Osteoblast (primary cell): ENCODE data around the gene MC2R. TPM values are rescaled to one million over a fixed set of nuclear protein-coding genes. Genes with fewer than 3 reads are reported as not detected.
"Not testable (repeated sequence)": the region's sequence is repeated elsewhere in the genome, so short reads cannot be mapped to it uniquely, and the experiment has no call there.

Source experiments
- DNase-seq: peaks from one replicate; pipeline ENCODE4 v3.0.0; 2011; ENCODE audit warnings: low spot score, mixed read lengths; ENCODE audit not compliant: insufficient read length; ENCODE audit errors: missing footprints
- H2AFZ ChIP-seq: 2 replicates; pipeline ENCODE4 v1.6.0; 2011; ENCODE audit warnings: mild to moderate bottlenecking, low read length
- H3K27ac ChIP-seq: 2 replicates; pipeline ENCODE4 v1.5.1; 2011; ENCODE audit warnings: mild to moderate bottlenecking, low read depth, low read length, moderate library complexity
- H3K27me3 ChIP-seq: 2 replicates; pipeline ENCODE4 v1.6.0; 2012; ENCODE audit warnings: mild to moderate bottlenecking, control low read depth, inconsistent platforms, low read length, moderate library complexity; ENCODE audit not compliant: insufficient read depth
- H3K36me3 ChIP-seq: 2 replicates; pipeline ENCODE4 v1.5.1; 2011; ENCODE audit warnings: mild to moderate bottlenecking, low read length, control low read depth, moderate library complexity; ENCODE audit not compliant: insufficient read depth
- H3K4me1 ChIP-seq: 2 replicates; pipeline ENCODE4 v1.5.1; 2011; ENCODE audit warnings: mild to moderate bottlenecking, low read length, control low read depth, moderate library complexity; ENCODE audit not compliant: insufficient read depth
- H3K4me2 ChIP-seq: 2 replicates; pipeline ENCODE4 v1.6.0; 2011; ENCODE audit warnings: mild to moderate bottlenecking, low read length; ENCODE audit not compliant: insufficient read depth
- H3K4me3 ChIP-seq: fragments of 200-600 bp; sonication (generic); 3 replicates; pipeline ENCODE4 v1.5.1; 2012; ENCODE audit warnings: mild to moderate bottlenecking, low read length, inconsistent platforms; ENCODE audit not compliant: insufficient read depth
- H3K79me2 ChIP-seq: 2 replicates; pipeline ENCODE4 v1.6.0; 2012; ENCODE audit warnings: mild to moderate bottlenecking, low read length, control low read depth, inconsistent platforms; ENCODE audit not compliant: insufficient read depth
- H3K9me3 ChIP-seq: 2 replicates; pipeline ENCODE4 v1.5.1; 2011; ENCODE audit warnings: low read depth, low read length, control low read depth
- H4K20me1 ChIP-seq: 2 replicates; pipeline ENCODE4 v1.6.0; 2012; ENCODE audit warnings: mild to moderate bottlenecking, low read length, control low read depth; ENCODE audit not compliant: insufficient read depth
- CTCF ChIP-seq: IDR thresholded peaks from 2 replicates; pipeline ENCODE4 v1.5.1; 2011; ENCODE audit warnings: mild to moderate bottlenecking, low read depth, low read length, moderate library complexity; ENCODE audit errors: extremely low read depth
- total RNA-seq: library from RNA; depleted of rRNA; stranded (reverse); fragments of >200 nt; gene quantifications from 2 replicates; pipeline ENCODE4 v1.2.3, GENCODE V29; 2012

The MC2R gene
- total RNA-seq, 1 donor = not detected

GRCh38 chr18:13871701-13872100 lies 43.6 kb downstream of the MC2R start:
- Histone ChIP-seq H4K20me1 (no peaks in the 10 kb centered on the region), H3K4me2 (no peak overlapping the region), H3K27me3 (peaks cover 5% of the 10 kb centered on the region), H3K79me2 (no peaks in the 10 kb centered on the region), H3K4me1 (no peaks in the 10 kb centered on the region), H2AFZ (no peak overlapping the region), H3K9me3 (no peaks in the 10 kb centered on the region), H3K27ac (no peak overlapping the region), H3K4me3 (no peak overlapping the region), H3K36me3 (no peaks in the 10 kb centered on the region)
- no peak for DNase-seq
- no peak for TF ChIP-seq CTCF

GRCh38 chr18:13868501-13869271 lies 46.6 kb downstream of the MC2R start:
- H3K9me3 ChIP-seq = no peaks in the 10 kb centered on the region
- no peak for DNase-seq
- peaks cover 5% of the 10 kb centered on the region for H3K27me3 ChIP-seq
- no peak overlapping the region for H3K4me2 ChIP-seq
- no peaks in the 10 kb centered on the region for H4K20me1 ChIP-seq
- H3K36me3 ChIP-seq = no peaks in the 10 kb centered on the region
- peak overlapping the region; percentile 56 for H2AFZ ChIP-seq
- no peaks in the 10 kb centered on the region for H3K4me1 ChIP-seq
- no peak overlapping the region for H3K27ac ChIP-seq
- no peak for TF ChIP-seq CTCF
- no peaks in the 10 kb centered on the region for H3K79me2 ChIP-seq
- no peak overlapping the region for H3K4me3 ChIP-seq

GRCh38 chr18:13862898-13863297 lies 52.4 kb downstream of the MC2R start:
- H3K36me3 ChIP-seq, H3K4me1 ChIP-seq, H3K4me2 ChIP-seq, H3K79me2 ChIP-seq, H3K27ac ChIP-seq, H3K9me3 ChIP-seq, DNase-seq, H3K27me3 ChIP-seq, H4K20me1 ChIP-seq, H2AFZ ChIP-seq, H3K4me3 ChIP-seq: not testable (repeated sequence)

- Histone ChIP-seq H3K27ac (no peak overlapping the region), H3K9me3 (peaks cover 3% of the 10 kb centered on the region), H3K79me2 (no peaks in the 10 kb centered on the region), H3K27me3 (no peaks in the 10 kb centered on the region), H2AFZ (no peak overlapping the region), H3K36me3 (no peaks in the 10 kb centered on the region), H3K4me3 (no peak overlapping the region), H3K4me1 (no peaks in the 10 kb centered on the region), H4K20me1 (no peaks in the 10 kb centered on the region), H3K4me2 (no peak overlapping the region)
- TF ChIP-seq CTCF = no peak
- no peak for DNase-seq
Observed at GRCh38 chr18:13849791-13850190, 65.5 kb downstream of the MC2R start.
